Parietal lobe (tissue), 2 donors: ENCODE measurements around the gene ZNF747. TPM values are rescaled to one million over a fixed set of nuclear protein-coding genes. Genes with fewer than 3 reads are reported as not detected.

Experiments used
- small RNA-seq: library from RNA; depleted of rRNA; stranded (forward); fragments of <200 nt; gene quantifications from one replicate; pipeline ENCODE3, GENCODE V24; 2014; ENCODE audit warnings: low replicate concordance
- total RNA-seq: library from RNA; depleted of rRNA; stranded (reverse); fragments of >200 nt; gene quantifications from one replicate; pipeline ENCODE4 v1.2.3, GENCODE V29; 2014

The ZNF747 gene
- 13.5 TPM for total RNA-seq

GRCh38 chr16:30534368-30535105 lies at the start of gene ZNF747:
TSS of gene ZNF747 (minus strand) at chr16:30534858. CDS start at chr16:30534679, 179 bp downstream.

GRCh38 chr16:30571445-30572322 lies 37.0 kb upstream of the ZNF747 start, which contains the start of gene ZNF688:
TSS of gene ZNF688 (minus strand) at chr16:30571714. CDS start at chr16:30571629, 85 bp downstream.

GRCh38 chr16:30557957-30558788 lies 23.5 kb upstream of the ZNF747 start, which contains the start of gene ZNF764:
TSS of gene ZNF764 (minus strand) at chr16:30558374. CDS start at chr16:30558182, 192 bp downstream.

DNA sequence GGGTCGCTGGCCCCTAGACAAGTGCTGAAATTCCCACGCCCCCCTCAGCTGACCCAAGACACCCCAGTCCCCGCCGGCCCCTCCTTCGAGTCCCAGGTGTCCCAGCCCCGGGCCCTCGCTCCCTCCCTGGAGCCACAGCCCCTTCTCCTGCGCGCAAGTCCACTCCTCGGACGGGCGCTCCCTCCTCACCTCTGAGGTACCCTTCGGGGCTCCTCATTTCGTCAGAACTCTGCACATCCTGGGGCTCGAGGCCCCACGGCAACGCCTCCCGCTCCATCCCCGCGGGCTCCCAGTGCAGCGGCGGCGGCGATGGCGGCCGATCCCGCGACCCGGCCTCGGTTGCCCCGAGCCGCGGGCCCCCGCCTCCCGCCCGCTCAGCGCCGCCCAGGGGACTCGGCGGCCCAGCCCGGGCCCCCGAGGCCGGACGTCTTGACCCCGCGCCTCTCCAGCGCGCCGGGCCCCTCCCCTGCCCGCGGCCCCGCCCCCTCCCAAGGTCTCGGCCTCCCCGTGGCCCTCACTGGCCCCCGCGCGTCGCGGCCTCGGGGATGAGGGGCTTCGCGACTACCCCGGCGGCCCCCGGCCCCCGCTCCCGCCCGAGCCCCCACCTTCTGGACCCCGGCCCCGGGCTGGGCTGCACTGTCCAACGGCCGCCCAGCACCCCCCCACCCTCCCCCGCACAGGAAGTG lies 8.4 kb downstream of the ZNF747 start, which contains the start of gene ZNF768:
ZNF768 (minus strand) TSS at position 430 of the 686 bp plus-strand sequence; CDS start at position 277, 153 bp downstream.

Small RNA genes within 50 kb of the gene (small RNA-seq; reads per million reads assigned to genes)
- gene MIR4518 (not detected), gene RNU7-61P (not detected)

Other genes with a start within 250 kb of the ZNF747 start
- gene CD2BP2, start 179.6 kb downstream of the ZNF747 start, total RNA-seq, result 42.9 TPM
- gene TBC1D10B, start 164.4 kb downstream of the ZNF747 start, total RNA-seq, result 33.2 TPM
- gene MYL11, start 160.1 kb downstream of the ZNF747 start, total RNA-seq, result not detected
- 0.94 TPM for gene SEPTIN1, start 152.3 kb downstream of the ZNF747 start, total RNA-seq
- gene ZNF48, start 139.4 kb downstream of the ZNF747 start, total RNA-seq, result 31.0 TPM
- gene ZNF771, start 127.3 kb downstream of the ZNF747 start, total RNA-seq, result 11.6 TPM
- 16.3 TPM for gene DCTPP1, start 104.8 kb downstream of the ZNF747 start, total RNA-seq
- gene SEPHS2, start 89.0 kb downstream of the ZNF747 start, total RNA-seq, result 8.1 TPM
- gene ITGAL, start 62.1 kb downstream of the ZNF747 start, total RNA-seq, result 1.3 TPM
- 20.0 TPM for gene ZNF768, start 8.3 kb downstream of the ZNF747 start, total RNA-seq
- 13.8 TPM for gene ZNF764, start 23.5 kb upstream of the ZNF747 start, total RNA-seq
- gene ZNF688, start 36.9 kb upstream of the ZNF747 start, total RNA-seq, result 11.3 TPM
- gene ZNF785, start 50.8 kb upstream of the ZNF747 start, total RNA-seq, result 33.2 TPM
- gene ZNF689, start 75.5 kb upstream of the ZNF747 start, total RNA-seq, result 11.0 TPM
- gene PRR14, start 116.1 kb upstream of the ZNF747 start, total RNA-seq, result 16.3 TPM
- gene FBRS, start 123.6 kb upstream of the ZNF747 start, total RNA-seq, result 26.0 TPM
- gene SRCAP, start 164.3 kb upstream of the ZNF747 start, total RNA-seq, result 47.3 TPM
- 12.8 TPM for gene PHKG2, start 213.6 kb upstream of the ZNF747 start, total RNA-seq
- 5.3 TPM for gene CFAP119, start 227.2 kb upstream of the ZNF747 start, total RNA-seq
- gene RNF40, start 227.5 kb upstream of the ZNF747 start, total RNA-seq, result 124 TPM